CD4-positive, alpha-beta T cell treated with Interleukin-21 for 1 hour (primary cell): ENCODE results near the gene HAUS6.
"Not testable (repeated sequence)": the region's sequence is repeated elsewhere in the genome, so short reads cannot be mapped to it uniquely, and the experiment has no call there.

Source experiments
- DNase-seq: peaks from one replicate; pipeline ENCODE4 v3.0.0-alpha.2; 2020

The HAUS6 gene

DNA sequence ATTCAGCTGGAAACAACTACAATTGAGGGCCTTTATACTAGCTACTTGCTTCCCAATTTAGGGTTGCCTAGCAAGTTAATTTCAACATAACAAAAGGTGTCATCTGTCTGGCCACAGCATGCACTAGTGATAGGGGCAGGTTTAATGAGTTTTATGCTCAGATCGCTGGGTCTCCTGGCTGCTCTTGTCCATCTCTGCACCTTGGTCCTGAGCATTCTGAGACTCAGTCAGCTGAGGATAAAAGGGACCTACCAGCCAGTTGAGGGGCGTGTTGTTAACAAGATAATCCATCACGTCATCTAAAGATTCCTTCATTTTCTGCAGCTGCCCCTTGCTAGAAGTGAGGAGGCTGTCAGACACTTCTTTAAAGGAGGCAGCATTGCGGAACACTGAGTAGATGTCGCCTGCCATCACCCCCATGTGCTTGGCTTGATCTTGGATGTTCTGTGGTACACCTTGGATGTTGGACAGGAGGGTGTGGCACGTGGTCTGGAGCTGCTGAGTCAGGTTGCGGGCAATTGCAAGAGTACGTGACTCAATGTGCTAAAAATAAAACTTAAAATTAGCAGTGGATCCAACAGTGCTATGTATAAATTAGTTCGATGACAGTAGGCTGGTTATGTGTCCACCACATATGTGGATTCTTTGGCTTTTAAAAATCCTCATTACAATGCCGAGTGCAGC lies 13.5 kb upstream of the HAUS6 start:
- DNase-seq = no peak

DNA sequence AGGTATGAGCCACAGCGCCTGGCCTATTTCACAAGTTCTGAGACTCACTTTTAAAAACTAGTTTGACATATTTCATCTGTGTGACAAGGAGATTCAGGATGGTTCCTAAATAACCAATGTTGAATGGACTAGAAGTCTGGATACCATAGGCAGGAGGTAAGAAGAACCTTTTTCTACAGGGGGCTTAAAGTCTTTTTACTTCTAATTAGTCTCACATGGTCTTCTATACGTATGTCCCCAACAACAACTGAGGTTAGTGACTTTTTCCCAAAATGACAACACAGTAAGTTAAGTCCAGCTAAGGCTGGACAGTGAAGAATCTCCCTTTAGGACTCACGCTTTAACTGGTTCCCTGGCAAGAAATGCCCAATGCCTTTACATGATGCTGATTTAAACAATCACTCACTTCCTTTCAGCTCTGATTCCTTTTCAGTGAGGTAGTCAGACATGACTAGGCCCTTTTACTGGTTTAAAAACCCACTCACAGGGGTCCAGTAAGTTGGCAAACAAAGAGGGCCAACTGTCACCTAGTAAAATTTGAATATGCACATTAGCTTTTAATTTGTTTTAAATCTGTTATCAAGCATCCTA lies 12.1 kb upstream of the HAUS6 start:
- no peak for DNase-seq

DNA sequence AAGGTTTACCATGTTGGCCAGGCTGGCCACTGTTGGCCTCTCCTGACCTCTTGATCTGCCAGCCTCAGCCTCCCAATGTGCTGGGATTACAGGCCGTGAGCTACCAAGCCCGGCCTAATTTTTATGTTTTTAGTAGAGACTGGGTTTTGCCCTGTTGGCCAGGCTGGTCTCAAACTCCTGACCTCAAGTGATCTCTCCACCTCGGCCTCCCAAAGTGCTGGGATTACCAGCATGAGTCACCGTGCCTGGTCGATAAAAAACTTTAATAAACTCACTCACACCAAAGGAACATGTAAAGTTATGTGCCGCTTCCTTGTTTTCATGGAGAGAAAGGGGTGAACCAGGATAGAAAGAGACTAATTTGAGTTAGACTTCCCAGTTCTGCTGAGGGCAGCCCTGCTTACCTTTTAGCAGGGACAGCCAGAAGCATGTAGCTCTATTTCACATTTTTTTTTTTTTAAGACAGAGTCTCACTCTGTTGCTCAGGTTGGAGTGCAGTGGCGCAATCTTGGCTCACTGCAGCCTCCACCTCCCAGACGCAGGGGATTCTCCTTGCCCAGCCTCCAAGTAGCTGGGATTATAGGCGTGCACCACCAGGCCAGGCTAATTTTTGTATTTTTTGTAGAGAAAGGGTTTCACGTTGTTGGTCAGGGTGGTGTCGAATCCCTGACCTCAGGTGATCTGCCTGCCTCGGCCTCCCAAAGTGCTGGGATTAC lies 11.4 kb upstream of the HAUS6 start:
- DNase-seq = no peak

DNA sequence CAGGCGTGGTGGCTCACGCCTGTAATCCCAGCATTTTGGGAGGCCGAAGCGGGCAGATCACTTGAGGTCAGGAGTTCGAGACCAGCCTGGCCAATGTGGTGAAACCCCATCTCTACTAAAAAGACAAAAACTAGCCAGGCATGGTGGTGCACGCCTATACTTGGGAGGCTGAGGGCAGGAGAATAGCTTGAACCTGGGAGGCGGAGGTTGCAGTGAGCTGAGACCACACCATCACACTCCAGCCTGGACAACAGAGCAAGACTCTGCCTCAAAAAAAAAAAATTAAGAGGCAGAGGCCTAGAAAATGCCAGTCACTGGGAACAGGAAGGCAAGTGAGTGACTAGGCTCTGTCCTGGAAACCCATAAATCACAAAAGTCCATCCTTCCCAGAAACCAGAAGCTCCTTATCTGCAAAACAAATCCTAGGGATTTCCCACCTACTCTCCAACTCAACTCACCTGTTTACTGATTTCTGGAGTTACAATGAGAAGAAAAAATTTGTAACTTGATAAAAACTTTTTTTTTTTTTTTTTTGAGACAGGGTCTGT lies 10.4 kb upstream of the HAUS6 start:
- DNase-seq = not testable (repeated sequence)

DNA sequence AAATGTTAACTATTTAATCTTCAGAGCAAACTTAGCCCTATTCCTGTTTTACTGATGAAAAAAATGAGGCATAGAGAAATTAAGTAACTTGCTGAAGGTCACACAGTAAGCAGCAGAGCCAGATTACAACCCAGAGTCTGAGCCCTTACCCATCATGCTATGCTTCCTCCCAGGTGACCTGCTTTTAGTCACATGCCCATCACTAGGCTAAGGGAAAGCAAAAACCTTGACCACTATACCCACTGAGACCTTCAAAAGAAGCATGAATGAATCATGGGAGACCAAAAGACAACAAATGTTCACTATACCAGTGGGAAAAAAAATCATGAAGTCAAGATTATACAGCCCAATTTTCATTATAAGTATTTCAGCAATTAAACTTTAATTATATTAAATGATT lies 5.3 kb upstream of the HAUS6 start:
- no peak for DNase-seq

DNA sequence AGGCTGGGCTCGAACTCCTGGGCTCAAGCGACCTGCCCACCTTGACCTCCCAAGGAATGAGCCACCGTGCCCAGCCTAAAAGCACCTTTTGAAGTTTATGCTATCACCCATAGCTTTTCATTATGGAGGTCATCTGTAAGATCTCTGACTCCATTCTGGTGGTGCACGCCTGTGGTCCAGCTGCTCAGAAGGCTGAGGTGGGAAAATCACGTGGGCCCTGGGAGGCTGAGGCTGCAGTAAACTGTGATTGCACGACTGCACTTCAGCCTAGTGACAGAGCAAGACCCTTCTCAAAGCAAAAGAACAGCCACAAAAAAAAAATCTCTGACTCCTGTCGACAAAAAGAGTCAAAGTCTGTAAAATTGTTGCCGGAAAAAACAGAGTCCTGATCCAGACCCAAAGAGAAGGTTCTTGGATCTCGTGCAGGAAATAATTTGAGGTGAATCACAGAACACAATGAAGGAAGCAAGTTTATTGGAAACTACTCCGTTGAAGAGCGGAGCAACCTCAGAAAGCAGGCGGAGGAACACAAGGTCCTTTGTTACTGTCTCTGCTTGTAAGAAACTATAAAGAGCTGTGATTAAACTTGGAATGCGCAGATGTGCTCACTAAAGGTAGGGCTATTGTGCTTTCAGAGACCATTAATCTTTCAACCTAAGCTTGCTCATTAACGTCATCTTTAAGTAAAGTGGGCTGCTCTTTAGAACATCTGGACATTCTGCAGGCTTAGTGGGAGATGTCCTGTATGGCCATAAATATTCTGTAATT lies 2.0 kb upstream of the HAUS6 start:
- DNase-seq = no peak

DNA sequence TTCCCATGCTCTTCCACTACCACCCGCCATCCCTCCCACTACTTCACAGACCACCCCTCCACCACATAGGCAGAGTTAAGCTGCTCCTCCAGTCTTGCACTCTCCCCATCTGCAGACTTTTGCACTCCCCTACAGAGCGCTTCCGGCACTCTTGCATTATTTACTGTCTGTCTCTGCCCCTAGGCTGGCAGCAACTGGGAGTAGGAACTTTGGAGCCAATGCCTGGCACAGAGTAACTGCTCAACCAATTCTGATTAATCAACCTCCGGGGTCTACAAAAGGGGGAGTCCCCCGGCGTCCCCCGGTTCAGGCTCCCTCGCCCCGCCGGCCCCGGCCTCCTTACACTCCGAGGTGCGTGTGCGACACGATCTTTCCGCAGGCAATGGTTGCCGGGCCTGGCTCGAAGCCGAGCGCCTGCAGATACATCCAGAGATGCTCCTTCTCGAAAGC lies 498 bp downstream of the HAUS6 start:
- DNase-seq = peak; percentile 48

DNA sequence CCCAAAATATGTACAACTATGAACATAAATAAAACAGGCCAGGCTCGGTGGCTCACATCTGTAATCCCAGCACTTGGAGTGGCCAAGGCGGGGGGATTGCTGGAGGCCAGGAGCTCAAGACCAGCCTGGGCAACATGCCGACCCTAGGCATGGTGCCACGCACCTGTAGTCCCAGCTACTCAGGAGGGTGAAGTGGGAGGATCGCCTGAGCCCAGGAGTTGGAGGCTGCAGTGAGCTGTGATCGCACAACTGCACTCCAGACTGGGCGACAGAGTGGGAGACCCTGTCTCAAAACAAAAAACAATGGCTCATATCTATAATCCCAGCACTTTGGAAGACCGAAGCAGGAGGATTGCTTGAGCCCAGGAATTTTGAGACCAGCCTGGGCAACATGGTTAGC lies 1.5 kb downstream of the HAUS6 start:
- DNase-seq = no peak

DNA sequence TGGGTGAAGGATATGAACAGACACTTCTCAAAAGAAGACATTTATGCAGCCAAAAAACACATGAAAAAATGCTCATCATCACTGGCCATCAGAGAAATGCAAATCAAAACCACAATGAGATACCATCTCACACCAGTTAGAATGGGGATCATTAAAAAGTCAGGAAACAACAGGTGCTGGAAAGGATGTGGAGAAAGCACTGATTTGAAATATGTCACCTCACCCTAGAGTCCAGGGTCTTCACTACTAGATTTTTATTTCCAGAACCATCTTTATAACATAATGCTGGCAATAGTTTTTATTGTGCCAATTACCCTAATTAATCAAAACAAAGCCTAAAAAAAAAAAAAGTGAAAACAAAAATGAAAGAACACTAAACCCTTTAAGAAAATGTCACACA lies 5.3 kb downstream of the HAUS6 start:
- DNase-seq = not testable (repeated sequence)

DNA sequence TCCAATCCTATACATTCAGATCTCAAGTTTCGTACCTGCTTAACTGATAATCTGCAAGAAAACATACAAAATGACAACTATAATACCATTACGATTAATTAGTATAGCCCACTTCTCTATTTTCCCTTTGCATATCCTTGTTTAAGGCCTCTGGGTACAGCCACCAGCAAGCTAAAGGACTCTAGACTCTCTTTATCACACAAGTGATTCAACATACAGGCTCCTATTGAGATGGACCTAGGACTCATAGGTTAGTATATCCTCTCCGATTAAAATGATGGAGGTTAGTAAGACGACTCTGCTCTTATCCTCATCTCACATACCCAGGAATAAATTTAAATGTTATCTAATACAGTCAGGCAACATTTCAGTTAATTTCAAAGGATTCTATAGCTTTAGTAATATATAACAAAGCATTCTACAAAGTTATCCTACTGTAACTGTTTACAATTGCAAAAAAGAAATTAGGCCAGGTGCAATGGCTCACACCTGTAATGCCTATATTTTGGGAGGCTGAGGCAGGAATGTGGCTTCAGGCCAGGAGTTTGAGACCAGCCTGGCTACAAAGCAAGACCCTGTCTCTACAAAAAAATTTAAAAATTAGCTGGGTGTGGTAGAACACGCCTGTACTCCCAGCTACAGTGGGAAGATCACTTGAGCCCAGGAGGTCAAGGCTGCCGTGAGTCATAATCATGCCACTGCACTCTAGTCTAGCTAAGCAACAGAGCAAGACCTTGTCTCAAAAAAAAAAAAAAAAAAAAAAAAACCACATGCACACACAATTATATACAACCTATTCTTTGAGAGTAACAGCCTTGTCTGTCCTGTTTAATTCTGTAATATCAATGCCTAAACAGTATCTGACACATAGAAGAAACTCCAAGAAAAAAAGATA lies 15.4 kb downstream of the HAUS6 start:
- no peak for DNase-seq

DNA sequence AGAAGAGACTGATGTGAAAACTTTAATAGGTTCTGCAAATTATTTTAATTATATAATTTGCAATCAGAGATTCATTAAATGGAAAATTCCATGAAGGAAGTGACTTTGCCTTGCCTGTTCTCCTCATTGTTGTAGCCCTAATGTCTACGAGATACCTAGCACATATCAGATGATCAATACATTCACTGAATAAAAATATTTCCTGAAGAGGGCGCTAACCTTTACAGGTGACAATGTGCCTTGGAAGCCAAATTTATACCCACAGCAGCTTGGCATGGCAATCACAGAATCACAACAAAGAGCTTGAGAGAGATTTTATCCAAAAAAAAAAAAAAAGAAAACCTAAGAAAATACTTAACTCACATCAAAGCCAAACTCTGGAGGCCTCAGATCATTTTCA lies 17.4 kb downstream of the HAUS6 start:
- DNase-seq = peak; percentile 72

DNA sequence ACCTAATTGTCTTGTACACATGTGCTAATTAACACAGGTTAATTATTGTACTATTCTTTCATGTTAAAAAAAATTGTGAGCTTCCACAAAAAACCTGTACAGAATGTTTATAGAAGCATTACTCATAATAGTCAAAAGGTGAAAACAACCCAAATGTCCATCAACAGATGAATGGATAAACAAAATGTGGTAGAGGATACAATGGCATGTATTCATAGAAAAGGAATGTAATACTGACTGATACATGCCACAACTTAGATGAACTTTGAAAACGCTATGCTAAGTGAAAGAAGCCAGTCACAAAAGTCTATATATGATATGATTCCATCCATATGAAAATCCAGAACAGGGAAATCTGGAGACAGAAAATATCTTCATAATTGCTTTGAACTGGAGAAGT lies 27.9 kb downstream of the HAUS6 start:
- no peak for DNase-seq

DNA sequence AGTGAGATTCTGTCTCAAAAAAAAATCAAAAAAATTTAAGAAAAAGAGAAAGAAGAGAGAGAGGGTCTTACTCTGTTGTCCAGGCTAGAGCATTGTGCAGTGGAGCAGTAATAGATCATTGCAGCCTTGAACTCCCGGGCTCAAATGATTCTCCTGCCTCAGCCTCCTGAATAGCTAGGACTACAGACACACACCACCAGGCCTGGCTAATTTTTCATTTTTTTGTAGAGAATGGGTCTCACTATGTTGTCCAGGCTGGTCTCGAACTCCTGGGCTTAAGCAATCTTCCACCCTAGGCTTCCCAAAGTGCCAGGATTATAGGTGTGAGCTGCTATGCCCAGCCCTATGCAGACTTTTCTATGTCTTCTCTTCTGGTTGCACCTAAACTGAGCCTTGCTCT lies 28.5 kb downstream of the HAUS6 start:
- DNase-seq = no peak

DNA sequence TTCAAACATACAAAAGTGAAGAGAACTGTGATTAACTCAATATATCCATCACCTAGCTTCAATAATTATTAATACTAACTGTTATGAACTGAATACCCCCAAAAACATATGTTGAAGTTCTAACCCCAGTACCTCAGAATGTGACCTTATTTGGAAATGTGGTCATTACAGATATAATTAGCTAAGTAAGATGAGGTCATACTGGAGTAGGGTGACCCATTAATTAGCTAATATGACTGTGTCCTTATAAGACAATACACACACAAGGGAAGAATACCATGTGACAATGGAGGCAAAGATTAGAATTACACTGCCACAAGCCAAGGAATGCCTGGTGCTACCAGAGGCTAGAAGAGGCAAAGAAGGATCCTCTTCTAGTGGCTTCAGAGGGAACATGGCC lies 45.7 kb downstream of the HAUS6 start:
- no peak for DNase-seq

DNA sequence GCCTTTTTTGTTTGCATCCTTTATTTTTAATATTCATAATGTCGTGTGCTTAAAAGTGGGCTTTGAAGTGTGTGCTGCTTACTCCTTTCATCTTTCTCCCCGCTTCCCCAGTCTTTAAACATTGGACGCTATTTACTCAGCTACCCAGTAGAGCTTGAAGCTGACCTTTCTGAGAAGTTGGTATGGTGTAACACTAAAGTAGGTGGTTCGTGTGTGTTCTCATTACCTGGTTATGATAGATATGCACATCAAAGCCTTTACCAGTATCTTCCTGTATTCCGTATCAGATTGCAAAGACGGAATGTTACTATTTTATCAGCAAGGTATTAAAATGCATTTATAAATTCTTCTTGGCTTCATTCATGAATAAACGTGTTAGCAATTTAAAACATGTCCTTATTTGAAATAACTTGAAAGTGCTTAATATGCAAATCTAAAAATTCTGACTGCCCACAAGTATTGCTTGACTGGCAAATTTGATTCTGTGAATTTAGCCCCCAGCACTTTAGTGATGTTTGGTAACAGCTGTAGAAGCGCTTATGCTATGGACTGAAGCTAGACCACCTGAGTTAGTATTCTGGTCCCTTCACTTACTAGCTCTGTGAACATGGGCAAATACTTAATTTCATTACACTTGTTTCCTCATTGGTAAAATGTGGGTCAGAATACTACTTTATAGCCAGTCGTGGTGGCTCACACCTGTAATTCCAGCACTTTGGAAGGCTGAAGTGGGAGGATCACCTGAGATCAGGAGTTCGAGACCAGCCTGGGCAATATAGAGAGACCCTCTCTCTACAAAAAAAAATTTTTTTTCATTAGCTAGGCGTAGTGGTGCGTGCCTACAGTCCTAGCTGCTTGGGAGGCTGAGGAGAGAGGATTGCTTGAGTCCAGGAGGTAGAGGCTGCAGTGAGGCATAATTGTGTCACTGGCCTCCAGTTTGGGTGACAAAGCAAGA lies 51.8 kb downstream of the HAUS6 start:
- DNase-seq = no peak

DNA sequence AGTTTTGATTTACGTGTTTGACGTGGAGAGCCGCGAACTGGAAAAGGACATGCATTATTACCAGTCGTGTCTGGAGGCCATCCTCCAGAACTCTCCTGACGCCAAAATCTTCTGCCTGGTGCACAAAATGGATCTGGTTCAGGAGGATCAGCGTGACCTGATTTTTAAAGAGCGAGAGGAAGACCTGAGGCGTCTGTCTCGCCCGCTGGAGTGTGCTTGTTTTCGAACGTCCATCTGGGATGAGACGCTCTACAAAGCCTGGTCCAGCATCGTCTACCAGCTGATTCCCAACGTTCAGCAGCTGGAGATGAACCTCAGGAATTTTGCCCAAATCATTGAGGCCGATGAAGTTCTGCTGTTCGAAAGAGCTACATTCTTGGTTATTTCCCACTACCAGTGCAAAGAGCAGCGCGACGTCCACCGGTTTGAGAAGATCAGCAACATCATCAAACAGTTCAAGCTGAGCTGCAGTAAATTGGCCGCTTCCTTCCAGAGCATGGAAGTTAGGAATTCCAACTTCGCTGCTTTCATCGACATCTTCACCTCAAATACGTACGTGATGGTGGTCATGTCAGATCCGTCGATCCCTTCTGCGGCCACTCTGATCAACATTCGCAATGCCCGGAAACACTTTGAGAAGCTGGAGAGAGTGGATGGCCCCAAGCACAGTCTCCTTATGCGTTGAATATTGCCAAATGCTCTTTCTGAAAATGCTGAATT lies 52.6 kb downstream of the HAUS6 start:
- DNase-seq = peak; percentile 4

DNA sequence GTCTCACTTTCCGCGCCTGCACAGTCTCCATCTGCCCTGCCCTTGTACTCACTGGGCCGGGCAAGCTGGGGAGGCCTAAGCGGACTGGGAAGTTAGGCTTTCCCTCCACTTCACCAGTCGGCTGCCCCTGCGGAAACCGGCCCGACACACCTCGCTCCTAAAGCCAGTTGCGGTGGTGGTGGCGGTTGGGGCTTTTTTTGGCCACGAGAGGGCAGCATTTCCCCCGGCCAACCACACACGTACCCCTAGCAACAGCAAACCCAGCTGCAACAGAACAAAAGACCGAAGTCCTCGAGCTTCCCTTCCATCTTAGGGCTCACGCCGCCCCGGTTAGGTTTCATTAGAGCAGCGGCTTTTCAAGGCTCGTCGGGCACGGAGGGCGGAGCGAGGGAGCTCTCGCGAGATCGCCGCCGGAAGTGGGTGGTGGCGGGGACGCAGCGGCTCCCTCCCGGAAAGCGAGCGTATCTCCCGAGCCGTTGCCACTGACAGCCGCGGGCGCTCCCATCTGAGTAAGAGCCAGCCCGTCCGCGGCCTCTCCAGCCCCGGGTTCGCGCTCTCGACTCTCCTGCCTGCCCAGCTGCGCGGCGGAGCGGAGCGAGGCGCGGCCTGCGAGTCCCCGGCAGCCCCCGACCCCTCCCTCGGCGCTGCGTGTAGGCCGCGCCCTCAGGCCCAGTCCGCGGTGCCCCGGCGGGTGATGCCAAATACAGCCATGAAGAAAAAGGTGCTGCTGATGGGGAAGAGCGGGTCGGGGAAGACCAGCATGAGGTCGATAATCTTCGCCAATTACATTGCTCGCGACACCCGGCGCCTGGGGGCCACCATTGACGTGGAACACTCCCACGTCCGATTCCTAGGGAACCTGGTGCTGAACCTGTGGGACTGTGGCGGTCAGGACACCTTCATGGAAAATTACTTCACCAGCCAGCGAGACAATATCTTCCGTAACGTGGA lies 53.5 kb downstream of the HAUS6 start, which contains the start of gene RRAGA:
Gene RRAGA, plus strand, starts transcription at position 462 of the 951 bp plus-strand sequence. Its CDS starts 233 bp downstream, at position 695.
- DNase-seq = peak; percentile 95

DNA sequence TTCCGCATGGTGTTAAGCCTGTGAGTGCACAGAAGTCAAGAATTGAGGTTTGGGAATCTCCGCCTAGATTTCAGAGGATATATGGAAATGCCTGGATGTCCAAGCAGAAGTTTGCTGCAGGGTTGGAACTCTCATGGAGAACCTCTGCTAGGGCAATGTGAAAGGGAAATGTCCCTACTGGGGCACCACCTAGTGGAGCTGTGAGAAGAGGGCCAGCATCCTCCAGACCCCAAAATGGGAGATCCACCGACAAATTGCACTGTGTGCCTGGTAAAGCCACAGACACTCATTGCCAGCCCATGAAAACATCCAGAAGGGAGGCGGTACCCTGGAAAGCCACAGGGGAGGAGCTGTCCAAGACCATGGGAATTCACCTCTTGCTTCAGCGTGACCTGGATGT lies 66.1 kb downstream of the HAUS6 start:
- no peak for DNase-seq

DNA sequence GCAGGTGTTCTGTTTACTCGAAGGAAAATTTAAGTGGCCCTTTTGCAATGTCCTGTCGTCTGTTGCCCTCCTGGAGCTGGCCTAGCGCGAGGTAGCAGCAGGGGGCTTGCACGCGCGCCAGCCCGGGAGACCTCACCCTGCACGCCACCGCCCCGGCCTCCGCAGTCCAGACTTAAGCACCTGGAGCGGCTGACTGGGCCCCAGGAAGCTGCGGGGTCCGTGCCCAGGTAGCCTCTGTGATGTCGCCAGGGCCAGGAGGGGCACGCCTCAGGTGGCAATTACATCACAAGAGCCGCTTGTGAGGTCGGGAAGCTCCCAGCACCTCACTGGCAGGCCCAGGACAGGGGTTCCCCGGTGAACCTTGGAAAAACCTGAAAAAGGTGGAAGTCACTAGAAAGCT lies 69.7 kb downstream of the HAUS6 start, which contains the start of gene SAXO1:
Gene SAXO1, minus strand, starts transcription at position 195 of the 400 bp plus-strand sequence. CDS start 301 bp downstream, outside the sequence.
- no peak for DNase-seq
